SIG-M5 (cell line): Measurements from ENCODE around the gene WFIKKN2.

Experiments used
- DNase-seq: peaks from one replicate; lab custom pipeline; 2025; lab: John Stamatoyannopoulos, UW

WFIKKN2 gene

GRCh38 chr17:50834429-50835300 is 721 bp upstream of the WFIKKN2 start:
- no peak for DNase-seq

GRCh38 chr17:50836826-50837225 is 1.4 kb downstream of the WFIKKN2 start:
- no peak for DNase-seq

- DNase-seq: no peak
These were observed 2.0 kb downstream of the WFIKKN2 start for GRCh38 chr17:50837286-50837979.

GRCh38 chr17:50837980-50838954 is 2.9 kb downstream of the WFIKKN2 start:
- DNase-seq: no peak

GRCh38 chr17:50839591-50840310 is 4.4 kb downstream of the WFIKKN2 start:
- no peak for DNase-seq

- DNase-seq: no peak
These were observed 5.0 kb downstream of the WFIKKN2 start for GRCh38 chr17:50840311-50840851.

- DNase-seq: no peak
These were observed 6.0 kb downstream of the WFIKKN2 start for GRCh38 chr17:50841277-50841948.

- no peak for DNase-seq
These were observed 6.6 kb downstream of the WFIKKN2 start for GRCh38 chr17:50841949-50842354.

- DNase-seq: no peak
These were observed 7.2 kb downstream of the WFIKKN2 start for GRCh38 chr17:50842506-50843149.

- DNase-seq: no peak
These were observed 7.9 kb downstream of the WFIKKN2 start for GRCh38 chr17:50843150-50843905.

- DNase-seq: no peak
These were observed 8.8 kb downstream of the WFIKKN2 start for GRCh38 chr17:50844117-50844700.

GRCh38 chr17:50845240-50846147 is 10.1 kb downstream of the WFIKKN2 start:
- no peak for DNase-seq

- DNase-seq: no peak
These were observed 12.2 kb downstream of the WFIKKN2 start for GRCh38 chr17:50847566-50847965.

GRCh38 chr17:50848039-50848438 is 12.7 kb downstream of the WFIKKN2 start:
- no peak for DNase-seq

GRCh38 chr17:50848711-50849110 is 13.3 kb downstream of the WFIKKN2 start:
- DNase-seq: no peak

- DNase-seq: no peak
These were observed 15.3 kb downstream of the WFIKKN2 start for GRCh38 chr17:50850640-50851039.

- no peak for DNase-seq
These were observed 17.7 kb downstream of the WFIKKN2 start for GRCh38 chr17:50853015-50853615.
